Stimulated activated CD4-positive, alpha-beta T cell treated with anti-CD3 and anti-CD28 coated beads, Interleukin-12 subunit alpha, Interleukin-12 subunit beta, amount 100 ng/mL, for 4 hours (primary cell): ENCODE results near the gene GIMAP5.
A peak's percentile ranks its signal among the peaks of the same experiment; 100 is the strongest.
"Not testable (repeated sequence)": the region's sequence is repeated elsewhere in the genome, so short reads cannot be mapped to it uniquely, and the experiment has no call there.

Experiments used
- DNase-seq: peaks from one replicate; pipeline ENCODE4 v3.0.0-alpha.2; 2020

The GIMAP5 gene

DNA sequence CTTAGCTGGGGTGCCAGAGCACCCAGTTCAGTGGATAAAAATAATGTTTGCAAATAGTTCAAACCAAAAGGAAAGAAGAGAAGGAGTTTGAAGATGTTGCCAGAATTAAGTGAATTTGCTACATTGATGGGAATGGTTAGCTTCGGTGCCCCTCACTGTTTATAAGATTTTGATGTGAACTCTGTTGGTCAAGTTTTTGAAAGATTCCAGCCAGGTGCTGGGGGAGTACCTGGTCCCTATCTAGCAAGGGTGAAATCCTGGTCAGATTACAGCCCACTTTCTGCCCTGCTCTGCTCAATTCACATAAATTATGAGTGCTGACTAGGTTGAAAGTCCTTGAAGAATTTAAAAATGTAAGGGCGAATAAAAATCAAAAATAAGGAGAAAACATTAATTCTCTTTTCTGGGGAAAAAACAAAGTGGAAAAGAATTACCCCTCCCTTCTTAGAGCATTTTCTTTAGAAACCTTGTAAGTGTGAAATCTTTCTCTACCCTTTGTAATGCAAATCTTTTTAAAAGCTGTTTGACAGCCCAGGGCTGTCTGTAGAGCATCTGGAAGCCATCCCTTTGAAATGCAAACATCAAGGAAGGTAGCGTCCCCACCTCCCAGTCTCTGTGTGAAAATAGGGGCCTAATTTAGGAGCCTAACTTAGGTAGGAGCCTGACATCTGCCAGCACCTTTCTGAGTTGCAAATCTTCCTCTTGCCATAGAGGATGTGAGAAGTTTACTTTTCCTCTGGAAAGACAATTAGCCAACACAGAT is 1.4 kb upstream of the GIMAP5 start:
- no peak for DNase-seq

DNA sequence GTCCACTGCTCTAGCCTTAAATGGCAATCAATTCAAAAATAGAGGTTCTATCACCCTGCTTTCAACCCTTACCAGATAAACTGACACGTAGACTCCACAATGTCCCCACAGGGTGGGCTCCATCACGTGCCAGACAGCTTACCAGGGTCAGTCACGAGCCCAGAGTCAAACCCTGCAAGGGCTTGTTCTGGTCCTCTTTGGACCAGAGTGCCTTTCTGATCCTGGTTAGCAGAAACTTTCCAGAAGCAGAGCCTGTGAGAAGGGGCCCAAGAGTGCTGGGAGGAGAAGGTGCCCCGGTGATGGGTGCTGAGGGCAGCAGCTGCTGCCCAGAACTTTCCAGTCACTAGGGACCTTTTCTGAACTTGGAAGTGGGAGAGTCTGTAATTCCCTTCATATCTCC is 354 bp upstream of the GIMAP5 start:
- DNase-seq = no peak

DNA sequence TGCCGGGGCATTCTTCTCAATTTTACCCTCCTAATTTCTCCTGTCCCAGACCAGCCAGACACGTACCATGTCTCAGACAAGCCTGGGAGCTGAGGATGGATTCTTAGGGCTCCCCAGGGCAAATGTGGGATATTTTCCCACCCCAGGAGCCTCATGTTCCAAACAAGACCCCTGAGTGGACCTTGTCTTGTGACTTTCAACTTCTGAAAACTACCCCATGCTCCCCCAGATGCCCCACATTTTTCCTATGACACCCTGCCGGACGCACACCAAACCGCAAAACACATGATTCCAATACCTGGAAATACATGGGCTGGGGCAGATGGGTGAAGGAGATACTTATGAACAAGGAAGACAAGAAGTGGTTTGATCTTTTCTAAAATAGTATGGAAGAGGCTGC is 874 bp downstream of the GIMAP5 start:
- DNase-seq = no peak

- no peak for DNase-seq
Measured at GRCh38 chr7:150738591-150739001, 1.4 kb downstream of the GIMAP5 start.

DNA sequence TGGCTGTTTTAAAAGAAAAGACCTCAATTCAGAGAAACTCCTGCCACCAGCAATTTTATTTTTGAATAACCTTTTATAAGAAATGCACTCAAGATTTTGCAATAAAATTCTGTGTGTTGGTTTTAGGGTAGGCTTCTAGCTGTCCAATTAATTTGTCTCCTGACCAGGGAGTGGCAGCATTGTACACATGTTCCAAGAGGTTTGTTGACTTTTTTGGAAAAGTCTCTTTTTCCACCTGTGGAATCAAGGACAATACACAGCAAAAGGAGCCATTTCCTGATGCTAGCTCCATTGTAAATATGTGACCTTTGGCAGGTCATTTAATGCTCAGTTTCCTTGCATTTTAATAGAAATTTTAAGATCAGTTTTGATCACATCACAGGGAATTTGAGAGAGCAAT is 1.8 kb downstream of the GIMAP5 start:
- no peak for DNase-seq

- DNase-seq = no peak
Measured at GRCh38 chr7:150740053-150740452, 2.8 kb downstream of the GIMAP5 start.

- no peak for DNase-seq
Measured at GRCh38 chr7:150742286-150742968, 5.2 kb downstream of the GIMAP5 start.

GRCh38 chr7:150744041-150744656 is 6.9 kb downstream of the GIMAP5 start:
- no peak for DNase-seq

DNA sequence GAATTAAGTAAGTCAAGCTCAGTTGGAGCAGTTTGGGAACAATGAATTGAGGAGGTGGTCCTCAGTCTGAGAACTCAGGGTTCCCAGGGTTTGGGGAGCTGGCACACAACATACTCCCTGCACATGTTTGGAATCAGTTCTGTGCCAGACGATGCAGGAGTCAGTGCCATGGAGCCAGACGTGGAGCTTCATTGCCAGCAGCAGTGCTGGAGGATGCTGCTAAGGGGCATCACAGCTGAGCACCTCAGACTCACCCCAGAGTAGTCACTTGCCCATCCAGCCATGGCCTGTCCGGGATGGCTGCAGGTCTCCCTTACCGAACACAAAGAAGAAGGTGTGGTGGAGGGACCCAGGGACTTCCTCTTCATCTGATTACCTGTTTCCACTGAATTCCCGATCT is 7.9 kb downstream of the GIMAP5 start:
- no peak for DNase-seq

DNA sequence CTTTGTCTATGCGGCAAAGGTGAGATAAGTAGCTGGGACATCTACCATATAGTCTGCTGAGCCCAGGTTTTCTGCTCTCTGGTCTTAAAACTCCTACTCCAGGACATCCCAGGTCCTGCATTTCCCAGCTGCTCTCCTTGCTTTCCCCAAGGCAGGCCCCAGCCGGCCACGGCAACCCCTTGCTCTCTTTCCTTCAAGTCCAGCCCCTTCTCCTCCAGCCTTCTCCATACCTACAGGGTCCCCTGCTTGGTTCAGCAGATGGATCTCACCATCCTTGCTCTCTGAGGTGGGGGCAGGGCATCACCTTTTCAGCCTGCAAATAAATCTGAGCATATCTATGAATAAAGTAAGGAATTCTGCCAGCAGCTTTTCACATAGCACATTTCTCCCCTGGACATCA is 8.7 kb downstream of the GIMAP5 start:
- no peak for DNase-seq

DNA sequence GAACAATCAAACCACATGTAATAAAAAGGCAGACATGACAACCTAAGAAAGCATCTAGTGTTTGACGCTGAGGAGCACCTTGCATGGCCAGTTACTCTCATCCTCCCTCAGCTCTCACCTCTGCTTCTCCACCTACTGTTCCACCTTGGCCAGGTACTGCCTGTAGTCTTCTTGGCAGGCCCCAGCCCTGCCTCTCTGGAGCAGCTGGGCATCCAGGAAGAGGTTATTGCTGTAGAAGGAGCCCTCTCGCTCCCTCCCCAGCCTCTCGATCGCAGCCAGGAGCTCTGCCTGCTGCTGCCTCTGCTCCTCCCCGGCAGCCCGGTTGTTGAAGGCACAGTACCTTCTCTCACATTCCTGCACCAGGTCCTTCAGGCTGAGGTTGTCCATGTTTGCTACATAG is 9.7 kb downstream of the GIMAP5 start:
- no peak for DNase-seq

DNA sequence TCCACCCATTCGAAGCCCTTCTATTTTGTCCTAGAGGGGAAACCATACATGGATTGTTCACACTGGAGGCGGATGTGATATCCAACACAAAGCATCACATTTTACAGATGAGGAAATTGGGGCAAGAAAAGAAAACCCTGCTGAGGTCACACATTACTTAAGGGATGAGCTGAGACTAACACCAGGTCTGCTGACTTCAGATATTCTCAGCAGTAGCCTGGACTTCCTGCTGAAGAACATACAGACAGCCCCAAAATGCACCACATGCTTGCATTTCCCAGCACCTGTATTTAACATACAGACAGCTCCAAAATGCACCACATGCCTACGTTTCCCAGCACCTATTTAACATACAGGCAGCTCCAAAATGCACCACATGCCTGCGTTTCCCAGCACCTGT is 11.2 kb downstream of the GIMAP5 start:
- no peak for DNase-seq

DNA sequence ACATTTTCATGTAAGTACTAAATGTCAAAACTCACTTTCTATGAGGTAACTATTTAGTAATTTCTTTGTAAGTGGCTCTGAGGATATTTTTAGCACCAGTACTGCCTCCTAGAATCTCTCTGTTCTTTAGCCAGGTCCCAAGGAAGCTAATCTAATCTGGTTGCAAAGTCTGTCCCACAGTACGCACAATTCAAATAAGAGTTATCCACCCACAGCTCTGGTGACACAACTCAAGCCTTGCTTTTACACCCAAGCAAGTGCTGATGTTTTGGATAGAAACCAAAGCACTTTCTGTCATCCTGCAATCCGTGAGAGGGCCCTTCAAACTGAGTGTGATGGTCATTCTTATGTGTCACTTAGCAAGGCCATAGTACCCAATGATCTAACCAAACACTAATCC is 14.5 kb downstream of the GIMAP5 start:
- no peak for DNase-seq

DNA sequence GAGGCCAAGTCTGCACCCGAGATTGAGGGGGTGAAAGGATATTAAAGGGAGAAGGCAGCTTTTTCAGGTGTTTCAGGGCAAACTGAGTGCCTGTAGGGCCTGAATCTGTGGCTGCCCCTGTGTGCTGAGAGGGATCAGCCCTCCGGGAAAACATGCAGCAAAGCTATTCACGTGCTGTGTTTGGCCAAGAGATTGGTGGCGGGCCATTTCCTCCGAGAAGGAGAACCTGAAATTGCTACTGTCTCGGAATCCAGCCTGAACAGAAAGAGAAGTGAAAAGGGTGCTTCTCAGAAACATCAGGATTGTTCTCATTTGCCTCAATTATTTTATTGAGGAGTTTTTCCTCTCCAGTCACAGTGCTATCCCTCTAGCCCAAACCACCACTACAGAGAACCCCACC is 16.0 kb downstream of the GIMAP5 start:
- no peak for DNase-seq

- no peak for DNase-seq
Measured at GRCh38 chr7:150753826-150754603, 16.8 kb downstream of the GIMAP5 start.

DNA sequence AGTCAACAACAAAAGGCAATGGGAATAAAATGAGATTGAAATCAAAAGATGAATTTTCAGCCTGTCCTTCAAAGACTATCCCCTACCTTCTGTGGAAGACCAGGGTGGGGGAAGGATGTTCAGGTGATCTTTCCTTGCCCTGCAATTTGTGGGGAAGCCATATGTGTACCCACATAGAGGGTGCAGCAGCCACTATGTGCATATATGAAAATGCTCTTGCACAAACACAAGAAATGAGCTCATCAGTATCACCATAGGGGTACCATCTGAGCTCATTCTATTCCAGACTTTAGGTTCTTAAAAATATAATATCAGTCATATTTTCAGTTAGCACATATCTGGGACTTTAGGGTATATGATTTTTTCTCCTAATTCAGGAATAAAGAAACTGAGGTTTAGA is 17.7 kb downstream of the GIMAP5 start:
- no peak for DNase-seq

- peak; percentile 48 for DNase-seq
Measured at GRCh38 chr7:150755473-150756099, 18.4 kb downstream of the GIMAP5 start.

DNA sequence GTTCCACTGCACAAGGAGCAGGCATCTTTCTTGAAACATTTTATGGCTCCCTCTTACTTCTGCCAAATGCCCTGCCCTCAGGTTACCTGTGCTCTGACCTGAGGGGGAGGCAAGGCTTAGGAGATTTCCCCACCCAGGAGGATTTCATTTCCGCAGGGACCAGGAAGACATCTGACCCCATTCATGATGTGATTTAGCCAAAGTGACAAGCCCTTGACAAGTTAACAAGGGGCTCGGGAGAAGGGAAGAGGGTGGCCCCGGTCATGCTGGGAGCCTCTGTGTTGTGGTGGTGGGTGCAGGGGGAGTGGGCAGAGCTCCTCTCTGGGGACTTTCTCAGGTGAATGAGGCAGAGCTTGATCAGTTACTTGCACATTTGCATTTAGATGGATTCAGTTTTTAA is 18.9 kb downstream of the GIMAP5 start:
- DNase-seq = no peak

GRCh38 chr7:150756858-150757257 is 19.6 kb downstream of the GIMAP5 start:
- no peak for DNase-seq

DNA sequence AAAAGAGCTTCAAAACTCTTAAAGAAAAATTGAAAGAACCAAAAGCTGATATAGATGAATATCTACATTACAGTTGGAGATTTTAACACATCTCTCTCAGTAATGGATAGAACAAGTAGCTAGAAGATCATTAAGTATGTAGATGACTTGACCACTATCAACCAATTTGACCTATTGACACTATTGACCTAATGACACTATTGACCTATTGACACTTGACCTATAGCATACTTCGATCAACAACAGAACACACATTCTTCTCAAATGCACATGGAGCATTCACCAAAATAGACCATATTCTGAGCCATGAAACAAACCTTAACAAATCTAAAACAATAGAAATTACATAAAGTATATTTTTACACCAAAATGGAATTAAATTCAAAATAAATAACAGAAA is 22.3 kb downstream of the GIMAP5 start:
- no peak for DNase-seq

GRCh38 chr7:150766334-150766709 is 29.1 kb downstream of the GIMAP5 start:
- DNase-seq = no peak

- no peak for DNase-seq
Measured at GRCh38 chr7:150769768-150770167, 32.5 kb downstream of the GIMAP5 start.

DNA sequence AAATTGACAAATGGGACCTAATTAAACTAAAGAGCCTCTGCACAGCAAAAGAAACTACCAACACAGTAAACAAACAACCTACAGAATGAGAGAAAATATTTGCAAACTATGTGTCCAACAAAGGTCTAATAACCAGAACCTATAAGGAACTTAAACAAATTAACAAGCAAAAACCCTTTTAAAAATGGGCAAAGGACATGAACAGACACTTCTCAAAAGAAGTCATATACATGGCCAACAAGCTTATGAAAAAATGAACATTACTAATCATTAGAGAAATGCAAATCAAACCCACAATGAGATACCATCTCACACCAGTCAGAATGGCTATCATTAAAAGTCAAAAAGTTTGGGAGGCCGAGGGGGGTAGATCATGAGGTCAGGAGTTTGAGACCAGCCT is 36.9 kb downstream of the GIMAP5 start:
- DNase-seq = not testable (repeated sequence)
